Heart left ventricle (tissue), 16 donors: ENCODE data around the gene ARHGAP44. TPM values are rescaled to one million over a fixed set of nuclear protein-coding genes. Genes with fewer than 3 reads are reported as not detected.

Source experiments
- ATAC-seq, 4 donors: fragments of 200-7000 bp; cut with Tn5 transposase; one replicate each; pipeline ENCODE4 v1.9.1; 2020 to 2022; ENCODE audit warnings: moderate library complexity in 4 of 4, mild to moderate bottlenecking in 3 of 4, moderate number of reproducible peaks in 1 of 4
- DNase-seq, 5 donors: peaks; one replicate each; pipeline ENCODE4 v3.0.0-alpha.2; 2020
- H3K27ac ChIP-seq, 12 donors: fragments of 200-600 bp; sonication (generic) in 4 of 12; one replicate each; pipeline versions ENCODE4 v1.5.0 to v1.8.0; 2016 to 2022; ENCODE audit warnings: mild to moderate bottlenecking in 2 of 12
- H3K27me3 ChIP-seq, 9 donors: fragments of 200-600 bp; sonication (generic) in 2 of 9; one replicate each; pipeline versions ENCODE4 v1.5.1 to v1.8.0; 2016 to 2022; ENCODE audit warnings: mild to moderate bottlenecking in 3 of 9
- H3K36me3 ChIP-seq, 9 donors: fragments of 200-600 bp; sonication (generic) in 2 of 9; one replicate each; pipeline versions ENCODE4 v1.5.0 to v1.8.0; 2018 to 2022; ENCODE audit warnings: mild to moderate bottlenecking in 2 of 9
- H3K4me1 ChIP-seq, 12 donors: fragments of 200-600 bp; sonication (generic) in 4 of 12; one replicate each; pipeline versions ENCODE4 v1.5.0 to v1.8.0; 2016 to 2022; ENCODE audit warnings: mild to moderate bottlenecking in 3 of 12
- H3K4me3 ChIP-seq, 12 donors: fragments of 200-600 bp; sonication (generic) in 4 of 12; one replicate each; pipeline versions ENCODE4 v1.5.0 to v1.8.0; 2017 to 2022; ENCODE audit warnings: mild to moderate bottlenecking in 9 of 12, moderate library complexity in 4 of 12
- H3K9me3 ChIP-seq, 12 donors: fragments of 200-600 bp; sonication (generic) in 4 of 12; one replicate each; pipeline versions ENCODE4 v1.5.0 to v1.8.0; 2016 to 2022; ENCODE audit warnings: mild to moderate bottlenecking in 1 of 12
- POLR2A ChIP-seq, 2 donors: fragments of 450-650 bp; IDR thresholded peaks; one replicate each; pipeline ENCODE4 v1.6.1; 2017; ENCODE audit warnings: antibody characterized with exemption in 2 of 2, mild to moderate bottlenecking in 2 of 2, moderate library complexity in 2 of 2
- WGBS, 4 donors: extraction: QIAGEN DNeasy Blood & Tissue Kit in 2 of 4; methylation state at CpG; one replicate each; pipeline versions ENCODE4 v1.1.5 to v1.1.7; 2013 to 2018; 5-methylcytosine and 5-hydroxymethylcytosine counted together
- intact Hi-C, 10 donors: fragments of 100-400 bp; cut with DNase I; formaldehyde crosslinking; loops; one replicate each; pipeline versions ENCODE4 v1.11.1 to v1.14.2; 2022
- polyA plus RNA-seq, 2 donors: library from polyadenylated mRNA; stranded (reverse); fragments of 200-250 nt; gene quantifications; one replicate each; pipeline ENCODE4 v1.2.3, GENCODE V29; 2013
- total RNA-seq, 9 donors: library from RNA; depleted of rRNA in 2 of 9; stranded (reverse); fragments of >200 nt in 2 of 9; fragmentation: NEBNext Ultra II Directional in 3 of 9; extraction: Animal tissue kit (Norgen Biotek cat#: 25700) in 3 of 9; gene quantifications; one replicate each; pipeline versions ENCODE4 v1.1.0 to v1.2.4, GENCODE V29; 2016 to 2023
- TF ChIP-seq, protein P1 (sequence below), 12 donors: fragments of 200-600 bp; sonication (generic) in 4 of 12; IDR thresholded peaks; one replicate each; pipeline versions ENCODE4 v1.5.0 to v1.8.0; 2018 to 2022; ENCODE audit warnings: antibody characterized with exemption in 12 of 12, mild to moderate bottlenecking in 5 of 12
- donor health status: ischemic (EF 13 %, LVEDD 7.1; RV severe dilation, severe dysfunction).
- donor health status: healthy with polysubstance abuse.
- donor health status: DM: no; HTN: yes; CAD: no.
- donor health status: DM: no; HTN: no; CAD: no.
- donor health status: ischemic (EF 25% LVEDD 6.9; RV normal size, moderate dysfunction).
- donor health status: ischemic (EF 25% LVEDD 5.7; RV mildly dilated, moderate dysfunction).
- donor health status: healthy.
- donor health status: DM: yes; HTN: yes; CAD: no.
- donor health status: ischemic (EF 35%, LVEDD 5.7; RV mildly dilated, moderate dysfunction).
- donor health status: nonischemic (EF 11% LVEDD 7.7; RV severe dilation, severe dysfunction).
- donor health status: DM: yes; HTN: yes; CAD: no.
- donor health status: PGD.
- donor health status: ischemic (EF 29% LVEDD 5.4; RV normal size, mild dysfunction).
- donor health status: nonischemic (EF 23%, LVEDD 6.1; RV moderate dilation, normal function).

ARHGAP44 gene
- total and polyA plus RNA-seq, 11 donors = 4.3 to 15.7 (median 8.6) TPM

DNA sequence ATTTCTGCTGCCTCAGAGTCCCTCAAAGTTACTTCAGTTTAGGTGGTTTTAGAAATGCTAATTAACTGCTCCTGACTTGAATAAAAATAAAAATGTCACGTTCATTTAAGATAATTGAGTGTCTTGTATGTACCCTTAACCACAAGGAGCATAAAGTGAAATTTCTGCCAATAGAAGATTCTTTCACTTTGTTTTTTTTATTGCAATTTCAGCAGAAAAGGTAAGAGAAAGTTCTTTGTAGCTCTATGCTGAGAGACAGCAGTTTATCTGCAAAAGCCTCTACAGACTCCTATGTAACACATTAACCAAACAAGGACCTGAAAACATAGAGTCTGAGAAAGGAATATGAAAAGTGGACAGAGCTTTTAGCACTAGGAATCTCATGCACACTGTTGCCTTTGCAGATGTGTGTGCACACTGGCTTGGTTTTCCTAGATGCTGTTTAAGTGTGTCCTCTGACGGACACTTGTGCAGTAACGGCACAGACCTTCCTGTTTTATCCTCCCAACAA is 11.6 kb downstream of the ARHGAP44 start:
- Histone ChIP-seq H3K4me1 (peaks cover 0 to 8% (median 0%) of the 10 kb centered on the region in 12 donors), H3K27me3 (no peaks in the 10 kb centered on the region), H3K9me3 (peaks cover 0 to 17% (median 0%) of the 10 kb centered on the region in 12 donors), H3K27ac (no peak overlapping the region), H3K4me3 (no peak overlapping the region), H3K36me3 (no peaks in the 10 kb centered on the region)
- 58 to 75% (median 72%) methylated on average over 3 of the region's 3 CpGs for WGBS, 4 donors
- TF ChIP-seq, protein P1, sequence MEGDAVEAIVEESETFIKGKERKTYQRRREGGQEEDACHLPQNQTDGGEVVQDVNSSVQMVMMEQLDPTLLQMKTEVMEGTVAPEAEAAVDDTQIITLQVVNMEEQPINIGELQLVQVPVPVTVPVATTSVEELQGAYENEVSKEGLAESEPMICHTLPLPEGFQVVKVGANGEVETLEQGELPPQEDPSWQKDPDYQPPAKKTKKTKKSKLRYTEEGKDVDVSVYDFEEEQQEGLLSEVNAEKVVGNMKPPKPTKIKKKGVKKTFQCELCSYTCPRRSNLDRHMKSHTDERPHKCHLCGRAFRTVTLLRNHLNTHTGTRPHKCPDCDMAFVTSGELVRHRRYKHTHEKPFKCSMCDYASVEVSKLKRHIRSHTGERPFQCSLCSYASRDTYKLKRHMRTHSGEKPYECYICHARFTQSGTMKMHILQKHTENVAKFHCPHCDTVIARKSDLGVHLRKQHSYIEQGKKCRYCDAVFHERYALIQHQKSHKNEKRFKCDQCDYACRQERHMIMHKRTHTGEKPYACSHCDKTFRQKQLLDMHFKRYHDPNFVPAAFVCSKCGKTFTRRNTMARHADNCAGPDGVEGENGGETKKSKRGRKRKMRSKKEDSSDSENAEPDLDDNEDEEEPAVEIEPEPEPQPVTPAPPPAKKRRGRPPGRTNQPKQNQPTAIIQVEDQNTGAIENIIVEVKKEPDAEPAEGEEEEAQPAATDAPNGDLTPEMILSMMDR (IDR thresholded peaks at IDR 0.05) = no peak
- no peak for TF ChIP-seq POLR2A (IDR thresholded peaks at IDR 0.05)
- ATAC-seq (no peak), DNase-seq (no peak)
- intact Hi-C loops = no loop called here

- no peak overlapping the region for H3K27ac ChIP-seq
Observed at GRCh38 chr17:12806630-12807029, 17.3 kb downstream of the ARHGAP44 start.

DNA sequence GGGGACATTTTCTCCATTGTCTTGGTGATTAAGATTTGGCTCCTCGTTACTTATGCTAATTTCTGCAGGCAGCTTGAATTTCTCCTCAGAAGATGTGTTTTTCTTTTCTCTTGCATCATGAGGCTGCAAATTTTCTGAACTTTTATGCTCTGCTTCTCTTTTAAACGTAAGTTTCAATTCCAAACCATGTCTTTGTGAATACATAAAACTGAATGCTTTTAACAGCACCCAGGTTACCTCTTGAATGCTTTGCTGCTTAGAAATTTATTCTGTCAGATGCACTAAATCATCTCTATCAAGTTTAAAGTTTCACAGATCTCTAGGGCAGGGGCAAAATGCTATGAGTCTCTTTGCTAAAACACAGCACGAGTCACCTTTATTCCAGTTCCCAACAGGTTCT is 19.4 kb downstream of the ARHGAP44 start:
- ATAC-seq (no peak), DNase-seq (no peak)
- no peak overlapping the region for H3K4me3 ChIP-seq
- intact Hi-C loops = no loop called here
- peaks cover 0 to 13% (median 0%) of the 10 kb centered on the region in 12 donors for H3K9me3 ChIP-seq
- H3K27me3 ChIP-seq = no peaks in the 10 kb centered on the region
- no peaks in the 10 kb centered on the region for H3K4me1 ChIP-seq
- no peaks in the 10 kb centered on the region for H3K36me3 ChIP-seq
- TF ChIP-seq POLR2A (IDR thresholded peaks at IDR 0.05) = no peak
- TF ChIP-seq, protein P1 (IDR thresholded peaks at IDR 0.05) = no peak
- 78 to 84% (median 83%) methylated on average over 3 of the region's 3 CpGs for WGBS, 4 donors
- no peak overlapping the region for H3K27ac ChIP-seq

More at GRCh38 chr17:12806630-12807029, 17.3 kb downstream of the ARHGAP44 start:
- no peak for DNase-seq
- H3K36me3 ChIP-seq = no peaks in the 10 kb centered on the region
- 86 to 97% (median 92%) methylated on average over 1 of the region's 1 CpG for WGBS, 4 donors
- H3K9me3 ChIP-seq = peaks cover 0 to 13% (median 0%) of the 10 kb centered on the region in 12 donors
- intact Hi-C loops = no loop called here
- TF ChIP-seq POLR2A (IDR thresholded peaks at IDR 0.05) = no peak
- TF ChIP-seq, protein P1 (IDR thresholded peaks at IDR 0.05) = no peak
- no peak for ATAC-seq
- peaks cover 0 to 8% (median 0%) of the 10 kb centered on the region in 12 donors for H3K4me1 ChIP-seq
- no peak overlapping the region for H3K4me3 ChIP-seq
- H3K27me3 ChIP-seq = no peaks in the 10 kb centered on the region

DNA sequence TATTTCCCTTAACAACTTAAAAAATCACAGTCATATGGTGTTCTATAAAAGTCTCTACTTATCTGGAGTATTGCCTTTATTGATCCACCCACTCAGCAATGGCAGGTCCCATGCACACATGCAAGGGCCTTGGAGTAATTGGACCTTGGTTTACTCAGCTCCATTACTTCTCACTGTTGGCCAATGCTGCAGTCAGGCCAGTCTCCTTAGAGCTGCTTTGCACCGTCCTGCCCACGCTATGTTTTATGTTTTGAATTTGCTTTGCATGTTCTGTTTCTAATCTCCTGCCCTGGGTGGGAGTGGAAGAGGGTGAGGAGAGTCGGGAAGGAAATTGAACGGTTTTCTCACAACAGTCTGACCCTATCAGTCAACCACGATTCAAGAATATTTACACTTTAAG is 23.6 kb downstream of the ARHGAP44 start:
- Histone ChIP-seq H3K36me3 (no peaks in the 10 kb centered on the region), H3K9me3 (peaks cover 0 to 14% (median 0%) of the 10 kb centered on the region in 12 donors), H3K4me3 (no peak overlapping the region), H3K27me3 (no peaks in the 10 kb centered on the region), H3K27ac (no peak overlapping the region), H3K4me1 (no peaks in the 10 kb centered on the region)
- DNase-seq = no peak
- 43 to 50% (median 46%) methylated on average over 5 of the region's 5 CpGs for WGBS, 4 donors
- no peak for ATAC-seq
- intact Hi-C loops = no loop called here
- TF ChIP-seq, protein P1 (IDR thresholded peaks at IDR 0.05) = no peak
- TF ChIP-seq POLR2A (IDR thresholded peaks at IDR 0.05) = no peak
